ENCODE results near the gene LRRC75A.

LRRC75A gene

GRCh38 chr17:16493531-16494046, 1.6 kb upstream of the LRRC75A start:
- no peak for DNase-seq

GRCh38 chr17:16492613-16493530, 879 bp upstream of the LRRC75A start:
- no peak for DNase-seq

GRCh38 chr17:16491131-16491702, 776 bp downstream of the LRRC75A start:
- DNase-seq = peak; percentile 9 to 19

GRCh38 chr17:16489431-16489830, 2.6 kb downstream of the LRRC75A start:
- no peak for DNase-seq

- no peak for DNase-seq
Observed at GRCh38 chr17:16488968-16489337, 3.0 kb downstream of the LRRC75A start.

GRCh38 chr17:16488186-16488967, 3.6 kb downstream of the LRRC75A start:
- DNase-seq = no peak

GRCh38 chr17:16486373-16487250, 5.4 kb downstream of the LRRC75A start:
- no peak for DNase-seq

GRCh38 chr17:16484445-16485175, 7.4 kb downstream of the LRRC75A start:
- no peak for DNase-seq

GRCh38 chr17:16483021-16483645, 8.9 kb downstream of the LRRC75A start:
- no peak for DNase-seq

GRCh38 chr17:16482253-16482652, 9.7 kb downstream of the LRRC75A start:
- DNase-seq = no peak

- no peak for DNase-seq
Observed at GRCh38 chr17:16480995-16481394, 11.0 kb downstream of the LRRC75A start.

- DNase-seq = no peak
Observed at GRCh38 chr17:16479264-16479663, 12.7 kb downstream of the LRRC75A start.

GRCh38 chr17:16478649-16479048, 13.3 kb downstream of the LRRC75A start:
- DNase-seq = no peak

- no peak for DNase-seq
Observed at GRCh38 chr17:16477666-16478065, 14.3 kb downstream of the LRRC75A start.

GRCh38 chr17:16477255-16477654, 14.7 kb downstream of the LRRC75A start:
- DNase-seq = no peak

GRCh38 chr17:16475179-16475704, 16.8 kb downstream of the LRRC75A start:
- DNase-seq = no peak

- DNase-seq = no peak
Observed at GRCh38 chr17:16474012-16474725, 17.8 kb downstream of the LRRC75A start.

GRCh38 chr17:16473044-16474011, 18.7 kb downstream of the LRRC75A start:
- DNase-seq = no peak

- DNase-seq = no peak
Observed at GRCh38 chr17:16472539-16472938, 19.5 kb downstream of the LRRC75A start.

Data from activated CD4-positive, alpha-beta T cell treated with anti-CD3 and anti-CD28 coated beads for 4 hours (primary cell).